Osteoblast (primary cell): ENCODE measurements around the gene SURF1. TPM values are rescaled to one million over a fixed set of nuclear protein-coding genes. Genes with fewer than 3 reads are reported as not detected.

ENCODE experiments used
- DNase-seq: peaks from one replicate; pipeline ENCODE4 v3.0.0; 2011; ENCODE audit warnings: low spot score, mixed read lengths; ENCODE audit not compliant: insufficient read length; ENCODE audit errors: missing footprints
- H2AFZ ChIP-seq: 2 replicates; pipeline ENCODE4 v1.6.0; 2011; ENCODE audit warnings: mild to moderate bottlenecking, low read length
- H3K27ac ChIP-seq: 2 replicates; pipeline ENCODE4 v1.5.1; 2011; ENCODE audit warnings: mild to moderate bottlenecking, low read depth, low read length, moderate library complexity
- H3K27me3 ChIP-seq: 2 replicates; pipeline ENCODE4 v1.6.0; 2012; ENCODE audit warnings: mild to moderate bottlenecking, control low read depth, inconsistent platforms, low read length, moderate library complexity; ENCODE audit not compliant: insufficient read depth
- H3K36me3 ChIP-seq: 2 replicates; pipeline ENCODE4 v1.5.1; 2011; ENCODE audit warnings: mild to moderate bottlenecking, low read length, control low read depth, moderate library complexity; ENCODE audit not compliant: insufficient read depth
- H3K4me1 ChIP-seq: 2 replicates; pipeline ENCODE4 v1.5.1; 2011; ENCODE audit warnings: mild to moderate bottlenecking, low read length, control low read depth, moderate library complexity; ENCODE audit not compliant: insufficient read depth
- H3K4me2 ChIP-seq: 2 replicates; pipeline ENCODE4 v1.6.0; 2011; ENCODE audit warnings: mild to moderate bottlenecking, low read length; ENCODE audit not compliant: insufficient read depth
- H3K4me3 ChIP-seq: fragments of 200-600 bp; sonication (generic); 3 replicates; pipeline ENCODE4 v1.5.1; 2012; ENCODE audit warnings: mild to moderate bottlenecking, low read length, inconsistent platforms; ENCODE audit not compliant: insufficient read depth
- H3K79me2 ChIP-seq: 2 replicates; pipeline ENCODE4 v1.6.0; 2012; ENCODE audit warnings: mild to moderate bottlenecking, low read length, control low read depth, inconsistent platforms; ENCODE audit not compliant: insufficient read depth
- H3K9me3 ChIP-seq: 2 replicates; pipeline ENCODE4 v1.5.1; 2011; ENCODE audit warnings: low read depth, low read length, control low read depth
- H4K20me1 ChIP-seq: 2 replicates; pipeline ENCODE4 v1.6.0; 2012; ENCODE audit warnings: mild to moderate bottlenecking, low read length, control low read depth; ENCODE audit not compliant: insufficient read depth
- CTCF ChIP-seq: IDR thresholded peaks from 2 replicates; pipeline ENCODE4 v1.5.1; 2011; ENCODE audit warnings: mild to moderate bottlenecking, low read depth, low read length, moderate library complexity; ENCODE audit errors: extremely low read depth
- total RNA-seq: library from RNA; depleted of rRNA; stranded (reverse); fragments of >200 nt; gene quantifications from 2 replicates; pipeline ENCODE4 v1.2.3, GENCODE V29; 2012

Gene SURF1
- total RNA-seq, 1 donor = 21.0 TPM

- peak; percentile 81 for DNase-seq
- Histone ChIP-seq H3K4me3 (no peak overlapping the region), H3K4me1 (no peaks in the 10 kb centered on the region), H3K27ac (no peak overlapping the region), H3K27me3 (peaks cover 30% of the 10 kb centered on the region), H3K36me3 (no peaks in the 10 kb centered on the region), H3K4me2 (no peak overlapping the region), H4K20me1 (no peaks in the 10 kb centered on the region), H3K9me3 (no peaks in the 10 kb centered on the region), H2AFZ (no peak overlapping the region), H3K79me2 (no peaks in the 10 kb centered on the region)
- TF ChIP-seq CTCF = no peak
Measured at GRCh38 chr9:133397895-133398294, 41.6 kb upstream of the SURF1 start.

GRCh38 chr9:133397370-133397769, 41.1 kb upstream of the SURF1 start:
- TF ChIP-seq CTCF = no peak
- Histone ChIP-seq H3K9me3 (no peaks in the 10 kb centered on the region), H3K4me2 (no peak overlapping the region), H3K4me1 (no peaks in the 10 kb centered on the region), H3K79me2 (no peaks in the 10 kb centered on the region), H3K4me3 (no peak overlapping the region), H4K20me1 (no peaks in the 10 kb centered on the region), H3K27ac (no peak overlapping the region), H3K27me3 (peaks cover 30% of the 10 kb centered on the region), H3K36me3 (no peaks in the 10 kb centered on the region), H2AFZ (no peak overlapping the region)
- DNase-seq = no peak

GRCh38 chr9:133396952-133397351, 40.7 kb upstream of the SURF1 start:
- TF ChIP-seq CTCF = peak; percentile 37
- Histone ChIP-seq H3K36me3 (no peaks in the 10 kb centered on the region), H3K79me2 (no peaks in the 10 kb centered on the region), H3K27ac (no peak overlapping the region), H2AFZ (no peak overlapping the region), H4K20me1 (no peaks in the 10 kb centered on the region), H3K27me3 (peaks cover 30% of the 10 kb centered on the region), H3K4me2 (no peak overlapping the region), H3K9me3 (no peaks in the 10 kb centered on the region), H3K4me3 (no peak overlapping the region), H3K4me1 (no peaks in the 10 kb centered on the region)
- peak; percentile 94 for DNase-seq

GRCh38 chr9:133394687-133395271, 38.5 kb upstream of the SURF1 start:
- Histone ChIP-seq H3K27ac (no peak overlapping the region), H3K4me3 (no peak overlapping the region), H3K36me3 (no peaks in the 10 kb centered on the region), H3K4me2 (no peak overlapping the region), H3K79me2 (no peaks in the 10 kb centered on the region), H3K9me3 (no peaks in the 10 kb centered on the region), H4K20me1 (no peaks in the 10 kb centered on the region), H3K4me1 (no peaks in the 10 kb centered on the region), H2AFZ (no peak overlapping the region), H3K27me3 (peaks cover 30% of the 10 kb centered on the region)
- peak; percentile 64 for DNase-seq
- no peak for TF ChIP-seq CTCF
